HG03439 (cell line): ENCODE data around the gene FIGNL1.

Experiments
- ATAC-seq: cut with Tn5 transposase; IDR thresholded peaks from one replicate; pipeline ENCODE4 v1.9.1; 2021; ENCODE audit warnings: mild to moderate bottlenecking, moderate library complexity; ENCODE audit not compliant: unreplicated experiment

The FIGNL1 gene

GRCh38 chr7:50399206-50399605, 50.9 kb downstream of the FIGNL1 start:
- ATAC-seq: no peak

- no peak for ATAC-seq
Measured at GRCh38 chr7:50397971-50398324, 52.2 kb downstream of the FIGNL1 start.

- ATAC-seq: peak; percentile 64
Measured at GRCh38 chr7:50397320-50397970, 52.7 kb downstream of the FIGNL1 start.

GRCh38 chr7:50396856-50397255, 53.3 kb downstream of the FIGNL1 start:
- ATAC-seq: no peak

GRCh38 chr7:50394315-50394714, 55.8 kb downstream of the FIGNL1 start:
- no peak for ATAC-seq
